Neural progenitor cell (in vitro differentiated cells): ENCODE measurements around the gene PARP11. TPM values are rescaled to one million over a fixed set of nuclear protein-coding genes. Genes with fewer than 3 reads are reported as not detected.

Experiments used
- DNase-seq: peaks from one replicate; pipeline ENCODE4 v3.0.0-alpha.2; 2016; ENCODE audit warnings: low spot score
- H2AFZ ChIP-seq: fragments of 200-600 bp; sonication (generic); replicated peaks from 2 replicates; pipeline ENCODE4 v1.6.1; 2016; ENCODE audit warnings: antibody characterized with exemption
- H3F3A ChIP-seq: fragments of 200-600 bp; sonication (generic); 2 replicates; pipeline ENCODE4 v1.6.1; 2016; ENCODE audit warnings: antibody characterized with exemption, low read depth
- H3K27ac ChIP-seq: fragments of 200-600 bp; sonication (generic); 2 replicates; pipeline ENCODE4 v1.5.1; 2016; ENCODE audit warnings: mild to moderate bottlenecking
- H3K27me3 ChIP-seq: fragments of 200-600 bp; sonication (generic); 2 replicates; pipeline ENCODE4 v1.6.1; 2016; ENCODE audit warnings: mild to moderate bottlenecking, moderate library complexity
- H3K36me3 ChIP-seq: fragments of 200-600 bp; sonication (generic); 2 replicates; pipeline ENCODE4 v1.5.1; 2016
- H3K4me1 ChIP-seq: fragments of 200-600 bp; sonication (generic); 2 replicates; pipeline ENCODE4 v1.6.1; 2016; ENCODE audit warnings: mixed run types
- H3K4me2 ChIP-seq: fragments of 200-600 bp; sonication (generic); 2 replicates; pipeline ENCODE4 v1.6.1; 2016
- H3K4me3 ChIP-seq: fragments of 200-600 bp; sonication (generic); 2 replicates; pipeline ENCODE4 v1.5.1; 2016
- H3K79me2 ChIP-seq: fragments of 200-600 bp; sonication (generic); 2 replicates; pipeline ENCODE4 v1.6.1; 2016; ENCODE audit warnings: low read depth
- H3K9ac ChIP-seq: fragments of 200-600 bp; sonication (generic); 2 replicates; pipeline ENCODE4 v1.6.1; 2016
- H3K9me3 ChIP-seq: fragments of 200-600 bp; sonication (generic); 2 replicates; pipeline ENCODE4 v1.5.1; 2016; ENCODE audit warnings: low read depth
- H4K20me1 ChIP-seq: fragments of 200-600 bp; sonication (generic); 2 replicates; pipeline ENCODE4 v1.6.1; 2016; ENCODE audit warnings: low read depth
- H3K27ac Mint-ChIP-seq: 3 replicates; pipeline ENCODE4 v1.8.0; 2021; ENCODE audit warnings: mixed read lengths
- H3K27me3 Mint-ChIP-seq: 2 replicates; pipeline ENCODE4 v1.8.0; 2022; ENCODE audit warnings: low read depth, mild to moderate bottlenecking, inconsistent platforms, moderate library complexity, mixed read lengths; ENCODE audit not compliant: insufficient read depth
- H3K36me3 Mint-ChIP-seq: 3 replicates; pipeline ENCODE4 v1.8.0; 2021; ENCODE audit warnings: mixed read lengths
- H3K4me1 Mint-ChIP-seq: 3 replicates; pipeline ENCODE4 v1.8.0; 2021; ENCODE audit warnings: mixed read lengths
- H3K4me3 Mint-ChIP-seq: 3 replicates; pipeline ENCODE4 v1.8.0; 2021; ENCODE audit warnings: mild to moderate bottlenecking, moderate library complexity, mixed read lengths
- H3K9me3 Mint-ChIP-seq: 3 replicates; pipeline ENCODE4 v1.8.0; 2020; ENCODE audit warnings: mixed read lengths
- CTCF ChIP-seq: fragments of 200-600 bp; sonication (generic); IDR thresholded peaks from 2 replicates; pipeline ENCODE4 v1.5.1; 2017; ENCODE audit warnings: antibody characterized with exemption, mild to moderate bottlenecking
- EZH2 ChIP-seq: fragments of 200-600 bp; sonication (generic); IDR thresholded peaks from 2 replicates; pipeline ENCODE4 v1.6.1; 2017; ENCODE audit warnings: antibody characterized with exemption, mild to moderate bottlenecking, moderate library complexity
- EZH2phosphoT487 ChIP-seq: fragments of 200-600 bp; sonication (generic); IDR thresholded peaks from 2 replicates; pipeline ENCODE4 v1.6.1; 2017; ENCODE audit warnings: antibody characterized with exemption
- total RNA-seq: library from RNA; depleted of rRNA; stranded (reverse); fragments of >200 nt; gene quantifications from 2 replicates; pipeline ENCODE4 v1.2.3, GENCODE V29; 2015; ENCODE audit warnings: low replicate concordance

Gene PARP11
- 11.1 and 12.2 TPM in 2 replicates for total RNA-seq

- peaks cover 2% of the 10 kb centered on the region for H3K9me3 Mint-ChIP-seq
- Histone ChIP-seq H4K20me1 (no peaks in the 10 kb centered on the region), H3K79me2 (peaks cover 45% of the 10 kb centered on the region), H3F3A (no peaks in the 10 kb centered on the region), H3K36me3 (no peaks in the 10 kb centered on the region), H3K4me3 (peak within 1 kb of the TSS; percentile 75), H3K27ac (peak within 1 kb of the TSS; percentile 80), H3K4me1 (peaks cover 11% of the 10 kb centered on the region), H3K9ac (peak within 1 kb of the TSS; percentile 57), H3K4me2 (peak within 1 kb of the TSS; percentile 82), H3K27me3 (no peaks in the 10 kb centered on the region), H3K9me3 (no peaks in the 10 kb centered on the region), H2AFZ (peak within 1 kb of the TSS; percentile 85)
- TF ChIP-seq EZH2phosphoT487 (no peak), CTCF (no peak), EZH2 (no peak)
- peak; percentile 98 for DNase-seq
- peak within 1 kb of the TSS; percentile 93 for H3K4me3 Mint-ChIP-seq
- H3K27ac Mint-ChIP-seq: peak within 1 kb of the TSS; percentile 69
- H3K4me1 Mint-ChIP-seq: peaks cover 21% of the 10 kb centered on the region
- H3K36me3 Mint-ChIP-seq: peaks cover 4% of the 10 kb centered on the region
- H3K27me3 Mint-ChIP-seq: no peaks in the 10 kb centered on the region
Observed at GRCh38 chr12:3872800-3873636, at the start of gene PARP11. PARP11 (minus strand) TSS chr12:3873399; CDS start chr12:3873229, 170 bp downstream.

- no peaks in the 10 kb centered on the region for H3K9me3 ChIP-seq
- no peaks in the 10 kb centered on the region for H3K79me2 ChIP-seq
- no peaks in the 10 kb centered on the region for H3F3A ChIP-seq
- TF ChIP-seq EZH2phosphoT487 (no peak), CTCF (no peak), EZH2 (no peak)
- no peaks in the 10 kb centered on the region for H3K36me3 ChIP-seq
- no peak overlapping the region for H3K9ac ChIP-seq
- Mint-ChIP-seq H3K9me3 (peaks cover 5% of the 10 kb centered on the region), H3K27ac (peak overlapping the region; percentile 9), H3K27me3 (peaks cover 6% of the 10 kb centered on the region), H3K4me3 (no peak overlapping the region), H3K4me1 (peaks cover 18% of the 10 kb centered on the region), H3K36me3 (no peaks in the 10 kb centered on the region)
- DNase-seq: no peak
- no peak overlapping the region for H3K27ac ChIP-seq
- no peak overlapping the region for H3K4me3 ChIP-seq
- H3K4me1 ChIP-seq: no peaks in the 10 kb centered on the region
- H2AFZ ChIP-seq: no peak overlapping the region
- H3K4me2 ChIP-seq: no peak overlapping the region
- no peaks in the 10 kb centered on the region for H3K27me3 ChIP-seq
- no peaks in the 10 kb centered on the region for H4K20me1 ChIP-seq
Observed at GRCh38 chr12:3922033-3922432, 48.8 kb upstream of the PARP11 start.

GRCh38 chr12:3921526-3921925 is 48.3 kb upstream of the PARP11 start:
- H3K36me3 ChIP-seq: no peaks in the 10 kb centered on the region
- no peaks in the 10 kb centered on the region for H3K9me3 ChIP-seq
- no peaks in the 10 kb centered on the region for H4K20me1 ChIP-seq
- TF ChIP-seq CTCF: no peak
- TF ChIP-seq EZH2phosphoT487: no peak
- TF ChIP-seq EZH2: no peak
- Mint-ChIP-seq H3K9me3 (peaks cover 6% of the 10 kb centered on the region), H3K36me3 (no peaks in the 10 kb centered on the region), H3K4me3 (no peak overlapping the region), H3K27me3 (peaks cover 6% of the 10 kb centered on the region), H3K4me1 (peaks cover 18% of the 10 kb centered on the region), H3K27ac (no peak overlapping the region)
- H3F3A ChIP-seq: no peaks in the 10 kb centered on the region
- no peak overlapping the region for H2AFZ ChIP-seq
- no peaks in the 10 kb centered on the region for H3K4me1 ChIP-seq
- no peaks in the 10 kb centered on the region for H3K27me3 ChIP-seq
- DNase-seq: no peak
- H3K4me2 ChIP-seq: no peak overlapping the region
- H3K27ac ChIP-seq: no peak overlapping the region
- H3K4me3 ChIP-seq: no peak overlapping the region
- H3K9ac ChIP-seq: no peak overlapping the region
- no peaks in the 10 kb centered on the region for H3K79me2 ChIP-seq
